HepG2 (cell line): ENCODE measurements around the gene BAMBI.

ENCODE experiments used
- ARNTL ChIP-seq: sonication (generic); formaldehyde crosslinking; IDR thresholded peaks from 2 replicates; pipeline ENCODE4 v1.4.0; 2020; ENCODE audit warnings: mild to moderate bottlenecking, missing genetic modification reagents
- BRCA1 ChIP-seq: sonication (generic); formaldehyde crosslinking; IDR thresholded peaks from 2 replicates; pipeline ENCODE4 v1.4.0; 2020; ENCODE audit warnings: missing genetic modification reagents
- EP300 ChIP-seq, 3 experiments: sonication (generic) in 1 of 3; formaldehyde crosslinking in 1 of 3; IDR thresholded peaks; 2 replicates each; pipeline versions ENCODE4 v1.5.1 to v1.6.1; 2011 to 2020; ENCODE audit warnings: low read depth in 2 of 3, low read length in 2 of 3, borderline replicate concordance in 1 of 3, improper control_type of control experiment in 1 of 3, mild to moderate bottlenecking in 1 of 3, missing genetic modification reagents in 1 of 3, moderate library complexity in 1 of 3
- JUN ChIP-seq: sonication (generic); formaldehyde crosslinking; IDR thresholded peaks from 2 replicates; pipeline ENCODE4 v1.4.0; 2020; ENCODE audit warnings: mild to moderate bottlenecking, missing genetic modification reagents
- NONO ChIP-seq, 2 experiments: fragments of 450-650 bp in 1 of 2; sonication (generic) in 1 of 2; formaldehyde crosslinking in 1 of 2; IDR thresholded peaks in 1 of 2; conservative IDR thresholded peaks in 1 of 2; 2 replicates each; pipeline versions ENCODE4 v1.6.1 to v1.8.0; 2017 to 2022; ENCODE audit warnings: mild to moderate bottlenecking in 1 of 2, missing genetic modification reagents in 1 of 2, moderate library complexity in 1 of 2
- NR2F2 ChIP-seq: IDR thresholded peaks from 2 replicates; pipeline ENCODE4 v1.6.1; 2012; ENCODE audit warnings: low read depth, inconsistent platforms, borderline replicate concordance
- TCF7 ChIP-seq: sonication (generic); IDR thresholded peaks from 2 replicates; pipeline ENCODE4 v1.6.1; 2016; ENCODE audit warnings: antibody characterized with exemption, low read depth
- ZNF274 ChIP-seq: sonication (generic); formaldehyde crosslinking; IDR thresholded peaks from 2 replicates; pipeline ENCODE4 v1.5.1; 2020; ENCODE audit warnings: mild to moderate bottlenecking, missing genetic modification reagents
- TF ChIP-seq, protein P1 (sequence below): IDR thresholded peaks from 2 replicates; pipeline ENCODE4 v1.6.1; 2012; ENCODE audit warnings: inconsistent platforms
- TF ChIP-seq, protein P2 (sequence below): sonication (generic); formaldehyde crosslinking; IDR thresholded peaks from 2 replicates; pipeline ENCODE4 v1.5.0; 2020; ENCODE audit warnings: mild to moderate bottlenecking, missing genetic modification reagents, moderate library complexity

DNA sequence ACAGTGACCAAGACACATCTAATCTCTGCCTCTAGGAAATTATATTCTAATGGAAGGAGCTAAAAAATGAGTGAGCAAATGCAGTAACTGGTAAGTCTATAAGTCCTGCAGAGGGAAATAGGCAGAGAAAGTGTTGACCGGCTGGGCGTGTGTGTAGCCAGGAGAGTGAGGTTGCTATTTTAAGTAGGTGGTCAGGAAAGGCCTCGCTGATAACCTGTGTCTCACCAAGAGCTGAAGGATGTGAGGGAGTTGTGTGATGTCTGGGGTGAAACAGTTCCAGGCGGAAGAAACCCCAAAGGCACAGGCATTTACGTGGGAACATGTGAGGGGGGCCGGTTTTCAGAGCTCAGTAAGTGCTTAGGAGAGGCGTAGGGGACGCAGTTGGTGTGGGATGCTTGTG is 54.8 kb downstream of the BAMBI start:
- no peak for TF ChIP-seq ZNF274 (CRISPR knock-in tag)
- TF ChIP-seq EP300 (IDR thresholded peaks at IDR 0.05; ENCODE audit: low read depth in 2 of 2, low read length in 2 of 2): no peak
- no peak for TF ChIP-seq EP300 (CRISPR knock-in tag; IDR thresholded peaks at IDR 0.05; ENCODE audit: borderline replicate concordance)
- TF ChIP-seq, protein P1, sequence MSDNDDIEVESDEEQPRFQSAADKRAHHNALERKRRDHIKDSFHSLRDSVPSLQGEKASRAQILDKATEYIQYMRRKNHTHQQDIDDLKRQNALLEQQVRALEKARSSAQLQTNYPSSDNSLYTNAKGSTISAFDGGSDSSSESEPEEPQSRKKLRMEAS: no peak
- no peak for TF ChIP-seq BRCA1 (CRISPR knock-in tag)
- TF ChIP-seq, protein P2, sequence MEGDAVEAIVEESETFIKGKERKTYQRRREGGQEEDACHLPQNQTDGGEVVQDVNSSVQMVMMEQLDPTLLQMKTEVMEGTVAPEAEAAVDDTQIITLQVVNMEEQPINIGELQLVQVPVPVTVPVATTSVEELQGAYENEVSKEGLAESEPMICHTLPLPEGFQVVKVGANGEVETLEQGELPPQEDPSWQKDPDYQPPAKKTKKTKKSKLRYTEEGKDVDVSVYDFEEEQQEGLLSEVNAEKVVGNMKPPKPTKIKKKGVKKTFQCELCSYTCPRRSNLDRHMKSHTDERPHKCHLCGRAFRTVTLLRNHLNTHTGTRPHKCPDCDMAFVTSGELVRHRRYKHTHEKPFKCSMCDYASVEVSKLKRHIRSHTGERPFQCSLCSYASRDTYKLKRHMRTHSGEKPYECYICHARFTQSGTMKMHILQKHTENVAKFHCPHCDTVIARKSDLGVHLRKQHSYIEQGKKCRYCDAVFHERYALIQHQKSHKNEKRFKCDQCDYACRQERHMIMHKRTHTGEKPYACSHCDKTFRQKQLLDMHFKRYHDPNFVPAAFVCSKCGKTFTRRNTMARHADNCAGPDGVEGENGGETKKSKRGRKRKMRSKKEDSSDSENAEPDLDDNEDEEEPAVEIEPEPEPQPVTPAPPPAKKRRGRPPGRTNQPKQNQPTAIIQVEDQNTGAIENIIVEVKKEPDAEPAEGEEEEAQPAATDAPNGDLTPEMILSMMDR: no peak
- no peak for TF ChIP-seq TCF7
- TF ChIP-seq ARNTL (CRISPR knock-in tag): no peak
- no peak for TF ChIP-seq NR2F2
- TF ChIP-seq JUN (CRISPR knock-in tag): no peak
- TF ChIP-seq NONO (IDR thresholded peaks at IDR 0.05): no peak
- TF ChIP-seq NONO (CRISPR knock-in tag; conservative IDR thresholded peaks at IDR 0.05): no peak
